PC-3 (cell line): ENCODE data around the gene ACAN. TPM values are rescaled to one million over a fixed set of nuclear protein-coding genes. Genes with fewer than 3 reads are reported as not detected.

Experiments used
- ATAC-seq: fragments of 200-7000 bp; cut with Tn5 transposase; 2 replicates; pipeline ENCODE4 v1.9.1; 2020; ENCODE audit warnings: mild to moderate bottlenecking, moderate library complexity
- BruUV-seq: library from RNA; stranded (reverse); fragments of 400-500 nt; replicated peaks from 2 replicates; lab custom pipeline; 2021; lab: Mats Ljungman, UMichigan
- CTCF ChIA-PET: fragments of 300-600 bp; sonication (Branson Sonifier 250); formaldehyde crosslinking; loops from one replicate; lab custom pipeline; 2022; ENCODE audit warnings: antibody characterized with exemption; lab: Charles Lee
- POLR2A ChIA-PET: fragments of 300-600 bp; sonication (Branson Sonifier 250); formaldehyde crosslinking; loops from one replicate; lab custom pipeline; 2022; ENCODE audit warnings: antibody characterized with exemption; ENCODE audit not compliant: unreplicated experiment; lab: Charles Lee
- DNase-seq: peaks from one replicate; pipeline ENCODE4 v3.0.0-alpha.2; 2015
- H2AFZ ChIP-seq: fragments of 300-600 bp; sonication (generic); 2 replicates; pipeline ENCODE4 v1.6.0; 2016; ENCODE audit warnings: antibody characterized with exemption, low read length
- H3F3A ChIP-seq: fragments of 300-600 bp; sonication (generic); one replicate; pipeline ENCODE4 v1.6.0; 2017; ENCODE audit warnings: antibody characterized with exemption, low read length, control low read depth, mild to moderate bottlenecking; ENCODE audit not compliant: unreplicated experiment
- H3K27ac ChIP-seq: fragments of 300-600 bp; sonication (generic); 2 replicates; pipeline ENCODE4 v1.5.1; 2016; ENCODE audit warnings: mild to moderate bottlenecking, low read length
- H3K27me3 ChIP-seq: fragments of 300-600 bp; sonication (generic); 2 replicates; pipeline ENCODE4 v1.6.1; 2016; ENCODE audit warnings: low read length, mixed read lengths
- H3K36me3 ChIP-seq: fragments of 300-600 bp; sonication (generic); 2 replicates; pipeline ENCODE4 v1.6.1; 2016; ENCODE audit warnings: low read depth, mixed run types, low read length, mixed read lengths
- H3K4me1 ChIP-seq: fragments of 300-600 bp; sonication (generic); 2 replicates; pipeline ENCODE4 v1.5.1; 2016; ENCODE audit warnings: low read length; ENCODE audit not compliant: insufficient read depth
- H3K4me2 ChIP-seq: fragments of 300-600 bp; sonication (generic); 2 replicates; pipeline ENCODE4 v1.6.0; 2016; ENCODE audit warnings: low read length
- H3K4me3 ChIP-seq: fragments of 300-600 bp; sonication (generic); 2 replicates; pipeline ENCODE4 v1.5.1; 2016; ENCODE audit warnings: mild to moderate bottlenecking, low read length, mixed read lengths
- H3K79me2 ChIP-seq: fragments of 300-600 bp; sonication (generic); 2 replicates; pipeline ENCODE4 v1.6.1; 2017; ENCODE audit warnings: low read length, mixed read lengths
- H3K9ac ChIP-seq: fragments of 300-600 bp; sonication (generic); 2 replicates; pipeline ENCODE4 v1.6.0; 2016; ENCODE audit warnings: mild to moderate bottlenecking, low read length
- H3K9me2 ChIP-seq: fragments of 300-600 bp; sonication (generic); replicated peaks from 2 replicates; pipeline ENCODE4 v1.6.1; 2016; ENCODE audit warnings: mixed run types, low read length, mixed read lengths
- H3K9me3 ChIP-seq: fragments of 300-600 bp; sonication (generic); 2 replicates; pipeline ENCODE4 v1.6.1; 2016; ENCODE audit warnings: low read length, mixed read lengths
- H4K20me1 ChIP-seq: fragments of 300-600 bp; sonication (generic); 2 replicates; pipeline ENCODE4 v1.6.1; 2016; ENCODE audit warnings: low read length, mixed read lengths
- EZH2 ChIP-seq: fragments of 300-600 bp; sonication (generic); IDR thresholded peaks from one replicate; pipeline ENCODE4 v1.6.1; 2017; ENCODE audit warnings: antibody characterized with exemption, mild to moderate bottlenecking, low read length; ENCODE audit not compliant: unreplicated experiment
- EZH2phosphoT487 ChIP-seq: fragments of 300-600 bp; sonication (generic); IDR thresholded peaks from 2 replicates; pipeline ENCODE4 v1.6.1; 2018; ENCODE audit warnings: mild to moderate bottlenecking, antibody characterized with exemption, low read length, borderline replicate concordance
- intact Hi-C: fragments of 100-400 bp; cut with micrococcal nuclease; formaldehyde crosslinking; loops from 2 replicates; pipeline ENCODE4 v1.9.0; 2023
- total RNA-seq: library from RNA; depleted of rRNA; stranded (reverse); fragments of >200 nt; gene quantifications from 2 replicates; pipeline ENCODE4 v1.2.3, GENCODE V29; 2014
- TF ChIP-seq, protein P1 (sequence below): fragments of 300-600 bp; sonication (generic); conservative IDR thresholded peaks from 2 replicates; pipeline ENCODE4 v1.5.1; 2017; ENCODE audit warnings: antibody characterized with exemption, low read depth, mild to moderate bottlenecking, low read length

ACAN gene
- total RNA-seq, 1 experiment from 2014 or later: not detected

DNA sequence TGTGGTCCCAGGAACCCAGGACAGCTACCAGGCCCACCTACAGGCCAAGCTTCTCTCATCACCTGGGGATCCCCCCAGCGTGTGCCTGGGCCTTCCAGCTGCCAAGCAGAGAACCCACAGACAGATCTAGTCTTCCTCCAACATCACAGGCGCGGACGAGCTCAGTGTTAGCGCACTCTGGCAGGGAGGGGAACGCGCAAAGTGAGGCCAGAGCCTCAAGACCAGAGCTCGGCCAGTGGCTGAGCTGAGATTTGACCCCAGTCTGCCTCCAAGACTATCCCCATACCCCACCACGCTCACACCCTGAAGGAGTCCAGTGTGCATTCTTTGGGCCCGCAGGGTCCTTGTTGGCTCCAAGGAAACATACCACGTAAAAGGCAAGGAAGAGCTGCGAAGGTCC, 104.9 kb downstream of the ACAN start:
- Histone ChIP-seq H3K4me3 (no peak overlapping the region), H3K36me3 (no peaks in the 10 kb centered on the region; the same call in 1 of the 2 replicates), H3K27me3 (no peaks in the 10 kb centered on the region)

DNA sequence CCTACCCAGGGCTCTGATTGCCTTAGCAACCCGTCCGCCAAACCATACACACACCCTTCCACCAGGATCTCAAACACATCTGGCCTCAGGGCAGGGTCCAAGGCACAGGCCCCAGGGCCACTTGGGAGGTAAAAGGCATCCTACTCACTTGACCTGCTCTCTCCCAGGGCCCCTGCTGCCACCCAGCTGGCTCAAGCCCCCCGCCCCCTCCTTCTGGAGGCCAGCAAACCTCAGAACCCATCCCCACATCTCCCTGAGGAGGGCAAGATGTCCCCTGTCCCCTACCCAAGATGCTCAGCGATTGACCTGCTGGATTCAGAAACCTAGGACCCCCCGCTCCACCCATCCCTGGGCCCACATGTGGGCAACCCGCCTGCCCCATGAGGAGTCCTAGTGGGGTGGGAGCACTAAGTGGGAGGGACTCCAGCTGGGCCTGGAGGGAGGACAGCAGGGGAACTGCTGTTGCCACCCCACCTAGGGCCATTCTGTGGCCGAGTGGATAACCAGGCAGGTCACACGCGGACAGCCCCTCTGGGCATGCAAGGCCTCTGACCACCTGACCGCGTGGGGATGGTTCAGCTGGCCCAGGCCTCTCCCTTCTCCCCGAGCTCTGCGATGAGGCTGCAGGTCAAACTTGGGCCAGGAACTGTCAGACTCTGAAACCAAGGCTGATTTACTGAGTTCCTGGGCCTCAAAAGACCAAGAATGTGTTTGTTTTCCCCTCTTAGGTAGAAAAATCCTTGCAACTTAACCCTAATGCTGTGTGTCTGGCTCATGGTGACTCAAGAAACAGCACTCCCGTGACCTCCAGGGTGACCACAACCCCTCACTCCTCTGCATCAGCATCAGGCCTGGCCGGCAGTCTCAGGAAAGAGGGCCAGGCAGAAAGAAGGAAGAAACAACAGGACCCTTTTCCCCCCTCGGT, 105.7 kb downstream of the ACAN start:
- no peaks in the 10 kb centered on the region for H3K9me3 ChIP-seq
- intact Hi-C loops: loop anchor here (10.0 kb wide), 1 partner anchor 266 kb away; no protein-coding TSS in a partner anchor
- no peaks in the 10 kb centered on the region for H3K79me2 ChIP-seq
- H3K4me3 ChIP-seq: no peak overlapping the region
- ChIA-PET CTCF (no interaction called here), POLR2A (no interaction called here)
- no peak overlapping the region for H2AFZ ChIP-seq
- BruUV-seq: no TSS peak
- no peaks in the 10 kb centered on the region for H3K9me2 ChIP-seq
- ATAC-seq: no peak
- no peaks in the 10 kb centered on the region for H3K27me3 ChIP-seq
- no peak for TF ChIP-seq EZH2
- TF ChIP-seq, protein P1, sequence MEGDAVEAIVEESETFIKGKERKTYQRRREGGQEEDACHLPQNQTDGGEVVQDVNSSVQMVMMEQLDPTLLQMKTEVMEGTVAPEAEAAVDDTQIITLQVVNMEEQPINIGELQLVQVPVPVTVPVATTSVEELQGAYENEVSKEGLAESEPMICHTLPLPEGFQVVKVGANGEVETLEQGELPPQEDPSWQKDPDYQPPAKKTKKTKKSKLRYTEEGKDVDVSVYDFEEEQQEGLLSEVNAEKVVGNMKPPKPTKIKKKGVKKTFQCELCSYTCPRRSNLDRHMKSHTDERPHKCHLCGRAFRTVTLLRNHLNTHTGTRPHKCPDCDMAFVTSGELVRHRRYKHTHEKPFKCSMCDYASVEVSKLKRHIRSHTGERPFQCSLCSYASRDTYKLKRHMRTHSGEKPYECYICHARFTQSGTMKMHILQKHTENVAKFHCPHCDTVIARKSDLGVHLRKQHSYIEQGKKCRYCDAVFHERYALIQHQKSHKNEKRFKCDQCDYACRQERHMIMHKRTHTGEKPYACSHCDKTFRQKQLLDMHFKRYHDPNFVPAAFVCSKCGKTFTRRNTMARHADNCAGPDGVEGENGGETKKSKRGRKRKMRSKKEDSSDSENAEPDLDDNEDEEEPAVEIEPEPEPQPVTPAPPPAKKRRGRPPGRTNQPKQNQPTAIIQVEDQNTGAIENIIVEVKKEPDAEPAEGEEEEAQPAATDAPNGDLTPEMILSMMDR: no peak
- no peak overlapping the region for H3K9ac ChIP-seq
- H3K4me1 ChIP-seq: peaks cover 27% of the 10 kb centered on the region
- H4K20me1 ChIP-seq: no peaks in the 10 kb centered on the region
- no peak overlapping the region for H3K4me2 ChIP-seq
- no peaks in the 10 kb centered on the region for H3F3A ChIP-seq
- no peak for DNase-seq
- no peak overlapping the region for H3K27ac ChIP-seq
- no peaks in the 10 kb centered on the region; the same call in 1 of the 2 replicates for H3K36me3 ChIP-seq

More for the DNA sequence above, 104.9 kb downstream of the ACAN start:
- DNase-seq (no peak), ATAC-seq (no peak)
- TF ChIP-seq, protein P1: no peak
- TF ChIP-seq EZH2 (no peak), EZH2phosphoT487 (no peak)
- no peaks in the 10 kb centered on the region for H4K20me1 ChIP-seq
- H3K4me2 ChIP-seq: no peak overlapping the region
- BruUV-seq: no TSS peak
- H3F3A ChIP-seq: no peaks in the 10 kb centered on the region
- ChIA-PET POLR2A (no interaction called here), CTCF (no interaction called here)
- H3K9me3 ChIP-seq: no peaks in the 10 kb centered on the region
- H3K27ac ChIP-seq: no peak overlapping the region
- no peak overlapping the region for H3K9ac ChIP-seq
- peaks cover 27% of the 10 kb centered on the region for H3K4me1 ChIP-seq
- no peaks in the 10 kb centered on the region for H3K9me2 ChIP-seq
- H2AFZ ChIP-seq: no peak overlapping the region
- intact Hi-C loops: loop anchor here (10.0 kb wide), 1 partner anchor 267 kb away; no protein-coding TSS in a partner anchor
- no peaks in the 10 kb centered on the region for H3K79me2 ChIP-seq
